Left lung (tissue), 10 donors: ENCODE measurements around the gene DLG2. TPM values are rescaled to one million over a fixed set of nuclear protein-coding genes. Genes with fewer than 3 reads are reported as not detected.
"Not testable (repeated sequence)": the region's sequence is repeated elsewhere in the genome, so short reads cannot be mapped to it uniquely, and the experiment has no call there.

Experiments used
- ATAC-seq: fragments of 200-7000 bp; cut with Tn5 transposase; one replicate; pipeline ENCODE4 v1.9.1; 2020; ENCODE audit warnings: moderate library complexity
- DNase-seq, 4 donors: peaks; one replicate each; pipeline ENCODE4 v3.0.0-alpha.2; 2013 to 2020
- H3K27ac ChIP-seq, 2 donors: fragments of 200-600 bp; sonication (generic) in 1 of 2; one replicate each; pipeline versions ENCODE4 v1.5.0 to v1.8.0; 2020 to 2021
- H3K27me3 ChIP-seq, 2 donors: fragments of 200-600 bp; sonication (generic) in 1 of 2; one replicate each; pipeline versions ENCODE4 v1.5.0 to v1.8.0; 2020 to 2021
- H3K36me3 ChIP-seq, 2 donors: fragments of 200-600 bp; sonication (generic) in 1 of 2; one replicate each; pipeline versions ENCODE4 v1.5.0 to v1.8.0; 2020 to 2021
- H3K4me1 ChIP-seq, 2 donors: fragments of 200-600 bp; one replicate each; pipeline ENCODE4 v1.8.0; 2021
- H3K4me3 ChIP-seq, 2 donors: fragments of 200-600 bp; sonication (generic) in 1 of 2; one replicate each; pipeline versions ENCODE4 v1.5.0 to v1.8.0; 2020 to 2021; ENCODE audit warnings: mild to moderate bottlenecking in 1 of 2
- H3K9me3 ChIP-seq, 2 donors: fragments of 200-600 bp; sonication (generic) in 1 of 2; one replicate each; pipeline versions ENCODE4 v1.5.0 to v1.8.0; 2020 to 2021
- CTCF ChIP-seq, 2 donors: fragments of 200-600 bp; sonication (generic) in 1 of 2; IDR thresholded peaks; one replicate each; pipeline versions ENCODE4 v1.5.0 to v1.8.0; 2021; ENCODE audit warnings: antibody characterized with exemption in 2 of 2
- intact Hi-C, 2 donors: fragments of 100-400 bp; cut with DNase I; formaldehyde crosslinking; loops; one replicate each; pipeline versions ENCODE4 v1.11.2 to v1.14.2; 2022
- polyA plus RNA-seq, 6 donors: library from polyadenylated mRNA; unstranded; fragments of 120-200 nt; gene quantifications; one replicate each; pipeline ENCODE4 v1.2.1, GENCODE V29; 2013; ENCODE audit not compliant: insufficient read length in 6 of 6
- total RNA-seq, 2 donors: library from RNA; stranded (reverse); fragmentation: NEBNext Ultra II Directional; extraction: Animal tissue kit (Norgen Biotek cat#: 25700); gene quantifications; one replicate each; pipeline ENCODE4 v1.2.1, GENCODE V29; 2021
- donor health status: DM: no; HTN: yes; CAD: no.
- donor health status: DM: no; HTN: no; CAD: no.

DLG2 gene
- total and polyA plus RNA-seq, 8 donors: 4.5 to 15.0 (median 8.6) TPM

DNA sequence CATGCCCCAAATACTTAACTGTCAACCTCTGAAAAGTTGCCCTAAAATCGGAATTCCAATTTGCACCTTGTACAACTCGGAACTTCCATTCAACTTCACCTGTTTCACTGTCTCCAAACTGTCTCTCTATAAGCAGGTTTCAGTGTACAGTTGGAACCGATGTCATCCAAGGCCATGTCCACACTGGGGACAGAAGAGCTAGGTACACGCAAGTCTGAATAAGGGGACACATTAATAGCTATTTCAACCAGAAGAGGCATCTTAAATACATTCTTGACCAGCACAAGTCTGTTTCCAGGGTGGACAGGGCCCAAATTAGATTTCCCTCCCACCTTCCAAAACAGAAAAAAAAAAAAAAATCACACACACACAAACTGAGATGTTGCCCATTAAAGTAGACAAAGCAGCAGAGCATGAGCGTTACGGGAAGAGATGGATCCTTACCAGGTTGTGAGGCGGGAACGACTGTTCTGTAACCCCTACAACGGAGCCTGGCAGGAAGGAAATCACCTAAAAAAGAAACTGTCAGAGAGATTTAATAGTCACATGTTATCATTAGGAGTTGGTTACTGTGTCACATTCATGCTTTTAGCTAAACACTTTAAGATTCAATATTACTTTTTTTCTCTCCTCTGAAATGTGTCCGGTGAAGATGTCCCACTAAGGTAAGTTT is 36.1 kb upstream of the DLG2 start:
- DNase-seq (no peak), ATAC-seq (no peak)
- TF ChIP-seq CTCF (IDR thresholded peaks at IDR 0.05): no peak
- Histone ChIP-seq H3K27ac (peak overlapping the region; percentile 98 to 99), H3K4me1 (peaks cover 18 to 52% of the 10 kb centered on the region in 2 donors), H3K27me3 (no peaks in the 10 kb centered on the region), H3K4me3 (peak overlapping the region; percentile 79 to 92), H3K9me3 (no peaks in the 10 kb centered on the region), H3K36me3 (peaks cover 0 to 23% of the 10 kb centered on the region in 2 donors)
- intact Hi-C loops: no loop called here

- no peak for ATAC-seq
- H3K4me3 ChIP-seq: peak overlapping the region; percentile 16 to 92
- no peaks in the 10 kb centered on the region for H3K9me3 ChIP-seq
- intact Hi-C loops: no loop called here
- no peak overlapping the region for H3K27ac ChIP-seq
- no peak for DNase-seq
- no peak for TF ChIP-seq CTCF (IDR thresholded peaks at IDR 0.05)
- H3K27me3 ChIP-seq: no peaks in the 10 kb centered on the region
- H3K4me1 ChIP-seq: peaks cover 18 to 59% of the 10 kb centered on the region in 2 donors
- H3K36me3 ChIP-seq: peaks cover 0 to 31% of the 10 kb centered on the region in 2 donors
Measured at GRCh38 chr11:85661972-85662664, 35.0 kb upstream of the DLG2 start.

DNA sequence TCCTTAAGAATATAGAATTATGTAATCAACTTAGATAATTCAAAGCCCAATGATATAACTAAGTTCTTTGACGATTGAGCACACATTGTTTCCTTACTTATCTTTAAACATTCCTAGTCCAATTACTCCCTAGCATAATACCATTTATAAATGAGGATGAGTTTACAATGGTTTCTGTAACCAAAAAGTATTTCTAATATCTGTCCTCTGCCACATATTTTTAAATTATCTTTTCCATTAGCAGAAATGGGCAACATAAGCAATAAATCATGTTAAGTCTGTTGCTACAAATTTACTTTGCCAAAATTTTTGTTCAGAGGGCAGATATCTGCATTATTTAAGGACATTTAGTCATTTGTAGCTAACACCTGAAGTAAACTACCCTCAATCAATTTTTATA is 31.0 kb upstream of the DLG2 start:
- H3K4me1 ChIP-seq: peaks cover 18 to 56% of the 10 kb centered on the region in 2 donors
- H3K27ac ChIP-seq: no peak overlapping the region
- H3K36me3 ChIP-seq: peaks cover 0 to 65% of the 10 kb centered on the region in 2 donors
- no peak overlapping the region for H3K4me3 ChIP-seq
- H3K27me3 ChIP-seq: no peaks in the 10 kb centered on the region
- TF ChIP-seq CTCF (IDR thresholded peaks at IDR 0.05): no peak
- H3K9me3 ChIP-seq: no peaks in the 10 kb centered on the region
- intact Hi-C loops: no loop called here
- no peak for DNase-seq
- ATAC-seq: no peak

GRCh38 chr11:85656777-85657176 is 29.6 kb upstream of the DLG2 start:
- H3K36me3 ChIP-seq: peaks cover 0 to 67% of the 10 kb centered on the region in 2 donors
- ATAC-seq (no peak), DNase-seq (no peak)
- no peak overlapping the region for H3K4me3 ChIP-seq
- no peaks in the 10 kb centered on the region for H3K27me3 ChIP-seq
- no peak for TF ChIP-seq CTCF (IDR thresholded peaks at IDR 0.05)
- intact Hi-C loops: no loop called here
- no peak overlapping the region for H3K27ac ChIP-seq
- peaks cover 6 to 42% of the 10 kb centered on the region in 2 donors for H3K4me1 ChIP-seq
- no peaks in the 10 kb centered on the region for H3K9me3 ChIP-seq

- H3K27me3 ChIP-seq, ATAC-seq, H3K4me3 ChIP-seq, DNase-seq, H3K27ac ChIP-seq, H3K9me3 ChIP-seq, intact Hi-C loops: not testable (repeated sequence)
- Histone ChIP-seq H3K4me1 (peaks cover 0 to 18% of the 10 kb centered on the region in 2 donors), H3K36me3 (peaks cover 0 to 58% of the 10 kb centered on the region in 2 donors)
Measured at GRCh38 chr11:85654343-85654742, 27.2 kb upstream of the DLG2 start.
